Activated naive CD4-positive, alpha-beta T cell treated with anti-CD3 and anti-CD28 coated beads, Interleukin-2, amount 50 U/mL, for 24 hours (primary cell): ENCODE results near the gene RPL27A.

Source experiments
- H3K27ac Mint-ChIP-seq: one replicate; pipeline ENCODE4 v1.8.0; 2021; ENCODE audit warnings: mild to moderate bottlenecking, mixed read lengths
- H3K27me3 Mint-ChIP-seq: one replicate; pipeline ENCODE4 v1.8.0; 2021; ENCODE audit warnings: mixed read lengths
- H3K36me3 Mint-ChIP-seq: one replicate; pipeline ENCODE4 v1.8.0; 2021; ENCODE audit warnings: mixed read lengths
- H3K4me1 Mint-ChIP-seq: one replicate; pipeline ENCODE4 v1.8.0; 2021; ENCODE audit warnings: mixed read lengths
- H3K4me3 Mint-ChIP-seq: one replicate; pipeline ENCODE4 v1.8.0; 2021; ENCODE audit warnings: mild to moderate bottlenecking, mixed read lengths
- H3K9me3 Mint-ChIP-seq: one replicate; pipeline ENCODE4 v1.8.0; 2021; ENCODE audit warnings: mixed read lengths

Gene RPL27A

GRCh38 chr11:8720352-8720751 lies 37.8 kb downstream of the RPL27A start:
- no peaks in the 10 kb centered on the region for H3K36me3 Mint-ChIP-seq
- no peaks in the 10 kb centered on the region for H3K27me3 Mint-ChIP-seq
- no peak overlapping the region for H3K4me3 Mint-ChIP-seq
- no peaks in the 10 kb centered on the region for H3K9me3 Mint-ChIP-seq
- H3K27ac Mint-ChIP-seq: no peak overlapping the region
- H3K4me1 Mint-ChIP-seq: peaks cover 6% of the 10 kb centered on the region

- no peaks in the 10 kb centered on the region for H3K36me3 Mint-ChIP-seq
- H3K27me3 Mint-ChIP-seq: no peaks in the 10 kb centered on the region
- no peaks in the 10 kb centered on the region for H3K9me3 Mint-ChIP-seq
These were observed 38.4 kb downstream of the RPL27A start for GRCh38 chr11:8720868-8721608.

GRCh38 chr11:8721609-8722500 lies 39.3 kb downstream of the RPL27A start:
- H3K4me3 Mint-ChIP-seq: no peak overlapping the region
- H3K27me3 Mint-ChIP-seq: no peaks in the 10 kb centered on the region
- H3K4me1 Mint-ChIP-seq: peaks cover 6% of the 10 kb centered on the region
- H3K27ac Mint-ChIP-seq: no peak overlapping the region
- H3K36me3 Mint-ChIP-seq: no peaks in the 10 kb centered on the region
- H3K9me3 Mint-ChIP-seq: no peaks in the 10 kb centered on the region

More at GRCh38 chr11:8720868-8721608, 38.4 kb downstream of the RPL27A start:
- Mint-ChIP-seq H3K4me3 (no peak overlapping the region), H3K4me1 (peaks cover 6% of the 10 kb centered on the region), H3K27ac (no peak overlapping the region)

- H3K27ac Mint-ChIP-seq: no peak overlapping the region
- H3K36me3 Mint-ChIP-seq: no peaks in the 10 kb centered on the region
- H3K9me3 Mint-ChIP-seq: no peaks in the 10 kb centered on the region
- H3K4me1 Mint-ChIP-seq: no peaks in the 10 kb centered on the region
- no peaks in the 10 kb centered on the region for H3K27me3 Mint-ChIP-seq
- no peak overlapping the region for H3K4me3 Mint-ChIP-seq
These were observed 40.2 kb downstream of the RPL27A start for GRCh38 chr11:8722809-8723208.

- no peak overlapping the region for H3K27ac Mint-ChIP-seq
- H3K27me3 Mint-ChIP-seq: no peaks in the 10 kb centered on the region
- H3K4me3 Mint-ChIP-seq: no peak overlapping the region
- H3K4me1 Mint-ChIP-seq: no peaks in the 10 kb centered on the region
- no peaks in the 10 kb centered on the region for H3K36me3 Mint-ChIP-seq
- no peaks in the 10 kb centered on the region for H3K9me3 Mint-ChIP-seq
These were observed 41.1 kb downstream of the RPL27A start for GRCh38 chr11:8723711-8724110.

- Mint-ChIP-seq H3K27me3 (no peaks in the 10 kb centered on the region), H3K4me1 (no peaks in the 10 kb centered on the region), H3K36me3 (no peaks in the 10 kb centered on the region), H3K9me3 (no peaks in the 10 kb centered on the region), H3K4me3 (no peak overlapping the region), H3K27ac (no peak overlapping the region)
These were observed 42.1 kb downstream of the RPL27A start for GRCh38 chr11:8724682-8725081.

GRCh38 chr11:8726395-8726794 lies 43.8 kb downstream of the RPL27A start:
- H3K4me1 Mint-ChIP-seq: no peaks in the 10 kb centered on the region
- no peaks in the 10 kb centered on the region for H3K27me3 Mint-ChIP-seq

GRCh38 chr11:8728563-8728962 lies 46.0 kb downstream of the RPL27A start:
- Mint-ChIP-seq H3K4me3 (no peak overlapping the region), H3K27ac (no peak overlapping the region), H3K4me1 (no peaks in the 10 kb centered on the region), H3K27me3 (no peaks in the 10 kb centered on the region), H3K9me3 (no peaks in the 10 kb centered on the region), H3K36me3 (no peaks in the 10 kb centered on the region)

More at GRCh38 chr11:8726395-8726794, 43.8 kb downstream of the RPL27A start:
- no peak overlapping the region for H3K27ac Mint-ChIP-seq
- no peaks in the 10 kb centered on the region for H3K36me3 Mint-ChIP-seq
- H3K9me3 Mint-ChIP-seq: no peaks in the 10 kb centered on the region
- no peak overlapping the region for H3K4me3 Mint-ChIP-seq

- no peaks in the 10 kb centered on the region for H3K4me1 Mint-ChIP-seq
- no peaks in the 10 kb centered on the region for H3K9me3 Mint-ChIP-seq
- no peak overlapping the region for H3K4me3 Mint-ChIP-seq
- H3K27me3 Mint-ChIP-seq: no peaks in the 10 kb centered on the region
- no peaks in the 10 kb centered on the region for H3K36me3 Mint-ChIP-seq
- no peak overlapping the region for H3K27ac Mint-ChIP-seq
These were observed 46.5 kb downstream of the RPL27A start for GRCh38 chr11:8729067-8729466.

- H3K4me1 Mint-ChIP-seq: no peaks in the 10 kb centered on the region
- H3K27ac Mint-ChIP-seq: no peak overlapping the region
- H3K9me3 Mint-ChIP-seq: no peaks in the 10 kb centered on the region
- H3K27me3 Mint-ChIP-seq: no peaks in the 10 kb centered on the region
- no peak overlapping the region for H3K4me3 Mint-ChIP-seq
- H3K36me3 Mint-ChIP-seq: no peaks in the 10 kb centered on the region
These were observed 47.5 kb downstream of the RPL27A start for GRCh38 chr11:8729837-8730696.

GRCh38 chr11:8730697-8731020 lies 48.1 kb downstream of the RPL27A start:
- no peaks in the 10 kb centered on the region for H3K4me1 Mint-ChIP-seq
- H3K27me3 Mint-ChIP-seq: no peaks in the 10 kb centered on the region
- H3K9me3 Mint-ChIP-seq: no peaks in the 10 kb centered on the region
- no peak overlapping the region for H3K27ac Mint-ChIP-seq
- no peak overlapping the region for H3K4me3 Mint-ChIP-seq
- H3K36me3 Mint-ChIP-seq: no peaks in the 10 kb centered on the region

GRCh38 chr11:8731647-8732323 lies 49.2 kb downstream of the RPL27A start:
- Mint-ChIP-seq H3K27ac (no peak overlapping the region), H3K4me3 (no peak overlapping the region), H3K27me3 (no peaks in the 10 kb centered on the region), H3K9me3 (no peaks in the 10 kb centered on the region), H3K36me3 (no peaks in the 10 kb centered on the region), H3K4me1 (no peaks in the 10 kb centered on the region)

GRCh38 chr11:8732324-8732670 lies 49.7 kb downstream of the RPL27A start:
- H3K36me3 Mint-ChIP-seq: no peaks in the 10 kb centered on the region
- H3K27ac Mint-ChIP-seq: no peak overlapping the region
- H3K4me3 Mint-ChIP-seq: no peak overlapping the region
- no peaks in the 10 kb centered on the region for H3K9me3 Mint-ChIP-seq
- no peaks in the 10 kb centered on the region for H3K27me3 Mint-ChIP-seq
- H3K4me1 Mint-ChIP-seq: no peaks in the 10 kb centered on the region

- no peaks in the 10 kb centered on the region for H3K4me1 Mint-ChIP-seq
- no peaks in the 10 kb centered on the region for H3K36me3 Mint-ChIP-seq
- no peaks in the 10 kb centered on the region for H3K27me3 Mint-ChIP-seq
- H3K4me3 Mint-ChIP-seq: no peak overlapping the region
- no peak overlapping the region for H3K27ac Mint-ChIP-seq
- H3K9me3 Mint-ChIP-seq: no peaks in the 10 kb centered on the region
These were observed 50.2 kb downstream of the RPL27A start for GRCh38 chr11:8732748-8733241.

- H3K27ac Mint-ChIP-seq: no peak overlapping the region
These were observed 51.3 kb downstream of the RPL27A start for GRCh38 chr11:8733852-8734251.

More at GRCh38 chr11:8733852-8734251, 51.3 kb downstream of the RPL27A start:
- no peak overlapping the region for H3K4me3 Mint-ChIP-seq
- H3K4me1 Mint-ChIP-seq: no peaks in the 10 kb centered on the region
- H3K27me3 Mint-ChIP-seq: no peaks in the 10 kb centered on the region
- H3K9me3 Mint-ChIP-seq: no peaks in the 10 kb centered on the region
- H3K36me3 Mint-ChIP-seq: no peaks in the 10 kb centered on the region
